GM10248 (cell line): Measurements from ENCODE around the gene NOS2.

Experiments used
- CTCF ChIA-PET: fragments of 300-600 bp; sonication (Branson Sonifier 250); formaldehyde crosslinking; extraction: SDS; loops from one replicate; lab custom pipeline; 2021; ENCODE audit warnings: antibody characterized with exemption; lab: Yijun Ruan, JAX
- POLR2A ChIA-PET: fragments of 350-650 bp; sonication (Branson Sonifier 250); formaldehyde crosslinking; extraction: SDS; loops from one replicate; lab custom pipeline; 2020; ENCODE audit warnings: antibody characterized with exemption; lab: Yijun Ruan, JAX
- DNase-seq: peaks from one replicate; pipeline ENCODE4 v3.0.0; 2012; ENCODE audit errors: extremely low spot score
- TF ChIP-seq, protein P1 (sequence below): IDR thresholded peaks from 2 replicates; pipeline ENCODE4 v1.5.1; 2012; ENCODE audit warnings: mild to moderate bottlenecking, low read depth; ENCODE audit errors: extremely low read depth, missing control alignments, control extremely low read depth

Gene NOS2

DNA sequence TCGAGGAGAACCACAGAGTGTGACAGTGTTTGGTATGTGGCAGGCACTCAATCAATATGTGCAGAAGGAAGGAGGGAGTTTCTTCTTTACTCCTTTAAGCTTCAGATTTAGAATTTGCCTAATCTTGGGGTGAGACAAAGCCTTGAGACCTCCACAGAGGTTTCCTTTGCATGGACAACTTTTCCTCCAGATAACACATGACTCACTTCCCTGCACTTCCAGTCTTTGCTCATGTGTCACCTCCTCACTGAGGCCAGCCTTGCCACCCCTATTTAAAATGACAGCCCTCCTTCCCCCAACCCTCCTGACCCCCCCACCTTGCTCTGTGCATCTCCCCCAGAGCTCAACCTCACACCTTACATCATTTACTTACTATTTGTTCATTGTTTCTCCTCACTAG lies 17.4 kb upstream of the NOS2 start:
- no peak for DNase-seq

GRCh38 chr17:27816946-27817345 lies 16.6 kb upstream of the NOS2 start:
- DNase-seq = no peak
- TF ChIP-seq, protein P1, sequence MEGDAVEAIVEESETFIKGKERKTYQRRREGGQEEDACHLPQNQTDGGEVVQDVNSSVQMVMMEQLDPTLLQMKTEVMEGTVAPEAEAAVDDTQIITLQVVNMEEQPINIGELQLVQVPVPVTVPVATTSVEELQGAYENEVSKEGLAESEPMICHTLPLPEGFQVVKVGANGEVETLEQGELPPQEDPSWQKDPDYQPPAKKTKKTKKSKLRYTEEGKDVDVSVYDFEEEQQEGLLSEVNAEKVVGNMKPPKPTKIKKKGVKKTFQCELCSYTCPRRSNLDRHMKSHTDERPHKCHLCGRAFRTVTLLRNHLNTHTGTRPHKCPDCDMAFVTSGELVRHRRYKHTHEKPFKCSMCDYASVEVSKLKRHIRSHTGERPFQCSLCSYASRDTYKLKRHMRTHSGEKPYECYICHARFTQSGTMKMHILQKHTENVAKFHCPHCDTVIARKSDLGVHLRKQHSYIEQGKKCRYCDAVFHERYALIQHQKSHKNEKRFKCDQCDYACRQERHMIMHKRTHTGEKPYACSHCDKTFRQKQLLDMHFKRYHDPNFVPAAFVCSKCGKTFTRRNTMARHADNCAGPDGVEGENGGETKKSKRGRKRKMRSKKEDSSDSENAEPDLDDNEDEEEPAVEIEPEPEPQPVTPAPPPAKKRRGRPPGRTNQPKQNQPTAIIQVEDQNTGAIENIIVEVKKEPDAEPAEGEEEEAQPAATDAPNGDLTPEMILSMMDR = no peak
- POLR2A ChIA-PET = no interaction called here
- CTCF ChIA-PET = interaction anchor here (1.1 to 4.0 kb wide), 4 partner anchors 8 to 434 kb away, joined by 3 to 29 read pairs (median 6); no protein-coding TSS in a partner anchor

More for the DNA sequence above, 17.4 kb upstream of the NOS2 start:
- TF ChIP-seq, protein P1 = no peak
- ChIA-PET CTCF (interaction anchor here (1.1 to 4.0 kb wide), 4 partner anchors 9 to 434 kb away, joined by 3 to 29 read pairs (median 6); no protein-coding TSS in a partner anchor), POLR2A (no interaction called here)

DNA sequence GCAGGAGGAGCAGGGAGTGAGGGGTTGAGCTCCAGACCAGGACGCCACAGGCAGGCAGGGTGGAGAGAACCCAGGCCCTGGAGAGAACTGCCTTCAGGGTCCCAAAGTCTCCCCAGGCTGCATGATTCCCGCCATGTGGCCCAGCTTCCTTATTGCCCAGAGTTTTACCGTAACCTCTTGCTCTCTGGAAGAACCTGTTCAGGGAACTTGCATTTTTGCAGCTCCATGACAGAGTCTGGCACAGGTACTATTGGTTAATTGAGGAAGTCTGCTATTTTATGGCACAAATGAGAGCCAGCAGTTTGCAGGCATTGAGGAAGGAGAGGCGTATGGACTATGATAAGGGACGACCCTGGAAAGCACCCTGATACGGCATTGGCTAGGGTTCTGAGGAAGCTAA lies 11.6 kb upstream of the NOS2 start:
- DNase-seq = no peak
- POLR2A ChIA-PET = interaction anchor here (0.6 kb wide), 1 partner anchor 14 kb away, joined by 3 read pairs; no protein-coding TSS in a partner anchor
- CTCF ChIA-PET = interaction anchor here (1.0 to 20.5 kb wide), 4 partner anchors 18 to 80 kb away, joined by 3 to 560 read pairs (median 79); partner anchors contain the start of gene LYRM9
- TF ChIP-seq, protein P1 = no peak

DNA sequence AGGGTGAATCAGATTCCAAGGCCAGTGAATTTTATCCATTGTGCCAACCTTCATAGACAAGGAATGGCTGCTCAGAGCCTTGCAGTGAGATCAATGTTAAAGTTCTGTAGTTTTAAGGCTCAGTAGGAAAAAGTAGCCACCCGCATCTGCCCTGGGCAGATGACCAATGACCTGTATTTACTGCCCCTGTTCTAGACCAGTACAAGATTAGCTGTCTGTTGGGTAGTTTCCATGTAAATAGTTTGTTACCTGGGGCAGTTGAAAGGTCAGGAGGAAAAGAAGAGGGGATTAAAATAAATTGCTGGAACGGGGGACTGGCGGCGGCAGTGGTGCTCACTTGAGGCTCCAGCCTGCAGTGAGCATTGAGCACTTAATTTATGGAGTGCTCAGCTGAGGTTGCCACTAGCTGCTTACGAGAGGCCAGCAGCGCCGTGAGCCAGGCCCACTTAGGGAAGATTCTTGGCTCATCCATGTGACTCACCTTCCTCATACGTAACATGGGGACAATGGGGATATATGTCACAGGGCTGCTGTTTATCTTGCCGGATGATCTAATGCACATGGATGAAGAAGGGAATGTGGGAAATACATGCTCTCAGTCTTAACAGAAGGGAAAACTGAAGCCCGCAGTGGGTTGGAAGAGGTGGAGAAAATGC lies 10.7 kb upstream of the NOS2 start:
- TF ChIP-seq, protein P1 = no peak
- DNase-seq = no peak
- ChIA-PET CTCF (interaction anchor here (1.4 to 20.5 kb wide), 3 partner anchors 33 to 81 kb away, joined by 3 to 560 read pairs (median 154); partner anchors contain the start of gene LYRM9), POLR2A (no interaction called here)

DNA sequence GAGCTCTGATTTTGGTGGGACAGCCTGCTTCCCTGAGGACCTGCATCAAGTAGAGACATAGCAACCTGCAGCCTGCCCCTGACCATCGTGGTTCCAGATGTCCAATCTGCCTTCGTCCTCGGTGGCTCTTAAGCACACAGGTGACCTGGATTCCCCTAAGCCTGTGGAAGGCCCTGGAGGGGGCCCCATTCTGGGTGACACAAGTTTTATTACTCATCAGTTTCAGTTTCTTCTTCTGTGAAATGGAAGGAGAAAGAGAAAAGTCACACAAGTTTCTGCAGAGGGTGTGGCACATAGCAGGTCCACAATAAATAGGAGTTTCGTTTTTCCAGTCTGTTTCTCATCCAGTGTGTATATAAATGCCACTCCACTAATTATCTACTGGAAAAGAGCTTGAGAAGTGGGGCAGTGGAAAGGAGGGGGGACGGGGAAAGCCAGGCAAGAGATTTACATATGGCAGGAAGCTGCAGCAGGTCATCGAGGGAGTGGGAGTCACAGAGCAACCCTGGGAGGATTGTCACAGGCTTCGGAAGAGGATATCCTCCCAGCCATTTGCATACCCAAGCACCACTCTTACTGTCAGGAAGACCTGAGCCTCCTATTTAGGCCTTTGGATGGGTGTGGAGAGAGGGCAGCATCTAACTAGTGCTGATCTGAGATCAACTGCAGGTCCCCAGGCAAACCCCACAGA lies 10.0 kb upstream of the NOS2 start:
- POLR2A ChIA-PET = interaction anchor here (0.6 kb wide), 1 partner anchor 340 kb away, joined by 4 read pairs; no protein-coding TSS in a partner anchor

DNA sequence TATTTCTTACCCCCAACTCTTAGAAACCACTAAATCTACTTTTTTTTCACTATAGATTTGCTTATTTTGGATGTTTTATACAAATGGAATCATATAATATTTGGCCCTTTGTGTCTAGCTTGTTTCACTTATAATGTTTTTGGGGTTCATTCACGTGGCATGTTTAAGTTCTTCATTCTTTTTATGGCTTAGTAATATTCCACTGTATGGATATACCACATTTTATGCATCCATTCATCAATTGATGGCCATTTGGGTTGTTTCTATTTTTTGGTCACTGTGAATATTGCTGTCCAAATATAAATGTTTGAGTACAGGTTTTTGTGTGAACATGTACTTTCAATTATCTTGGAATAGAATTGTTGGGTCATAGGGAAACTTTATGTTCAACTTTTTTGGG lies 9.2 kb upstream of the NOS2 start:
- TF ChIP-seq, protein P1 = no peak
- POLR2A ChIA-PET = no interaction called here
- CTCF ChIA-PET = interaction anchor here (0.9 to 20.5 kb wide), 7 partner anchors 8 to 82 kb away, joined by 3 to 560 read pairs (median 5); partner anchors contain the start of gene LYRM9
- DNase-seq = no peak

More for the DNA sequence above, 10.0 kb upstream of the NOS2 start:
- TF ChIP-seq, protein P1 = no peak
- CTCF ChIA-PET = interaction anchor here (0.9 to 20.5 kb wide), 5 partner anchors 16 to 82 kb away, joined by 3 to 560 read pairs (median 4); partner anchors contain the start of gene LYRM9
- peak; percentile 66 for DNase-seq
